ENCODE data around the gene MDM1.

MDM1 gene

GRCh38 chr12:68364893-68365725, 32.9 kb upstream of the MDM1 start:
- Histone ChIP-seq H3K4me1 (ENCODE audit: insufficient read depth, low read length) (no peaks in the 10 kb centered on the region), H3K36me3 (ENCODE audit: insufficient read depth, low read length) (no peaks in the 10 kb centered on the region), H3K9me3 (ENCODE audit: control insufficient read depth, insufficient read depth, low read length) (no peaks in the 10 kb centered on the region), H3K9ac (ENCODE audit: low read depth, low read length) (peak overlapping the region; percentile 36)

DNA sequence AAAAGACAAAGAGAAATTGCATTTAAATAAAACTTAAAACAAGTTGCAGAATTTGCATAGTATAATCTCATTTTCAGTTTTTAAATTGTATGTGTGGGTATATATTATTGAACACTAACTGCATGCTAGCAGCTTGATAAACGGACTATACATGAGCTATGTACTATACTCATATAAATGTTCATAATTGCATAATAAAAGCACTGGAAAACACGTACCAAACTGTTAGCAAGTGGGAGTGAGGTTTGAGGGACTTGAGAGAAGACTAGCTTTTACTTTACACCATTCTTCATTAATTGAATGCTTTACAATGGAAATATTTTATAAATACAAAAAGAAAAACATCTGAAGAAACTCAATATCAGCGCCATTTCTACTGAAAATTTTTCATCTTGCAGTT, 32.2 kb upstream of the MDM1 start:
- Histone ChIP-seq H3K9ac (ENCODE audit: low read depth, low read length) (no peak overlapping the region), H3K4me1 (ENCODE audit: insufficient read depth, low read length) (no peaks in the 10 kb centered on the region), H3K9me3 (ENCODE audit: control insufficient read depth, insufficient read depth, low read length) (no peaks in the 10 kb centered on the region), H3K36me3 (ENCODE audit: insufficient read depth, low read length) (no peaks in the 10 kb centered on the region)

DNA sequence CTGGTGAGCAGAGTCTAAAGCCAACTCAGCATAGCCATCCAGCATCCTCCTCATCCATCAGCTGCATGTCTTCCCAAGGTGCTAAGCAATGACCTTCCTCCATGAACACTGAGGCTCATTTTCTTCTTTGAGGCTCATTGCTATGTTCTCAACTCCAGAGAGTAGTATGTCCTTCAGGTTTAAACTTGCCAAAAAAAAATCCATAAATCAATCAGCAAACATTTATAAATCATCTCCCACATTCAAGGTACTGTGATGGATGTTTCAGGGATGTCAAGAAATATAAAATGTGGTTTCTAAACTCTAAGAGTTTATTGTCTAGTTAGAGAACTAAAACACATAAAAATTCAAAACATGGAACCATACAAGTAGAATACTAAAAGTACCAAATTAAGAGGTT, 29.8 kb upstream of the MDM1 start:
- no peaks in the 10 kb centered on the region for H3K36me3 ChIP-seq (ENCODE audit: insufficient read depth, low read length)
- H3K9ac ChIP-seq (ENCODE audit: low read depth, low read length) = no peak overlapping the region
- H3K4me1 ChIP-seq (ENCODE audit: insufficient read depth, low read length) = 0 out of 2 replicates have a peak, but pooled peaks cover 3% of the 10 kb centered on the region
- H3K9me3 ChIP-seq (ENCODE audit: control insufficient read depth, insufficient read depth, low read length) = no peaks in the 10 kb centered on the region

DNA sequence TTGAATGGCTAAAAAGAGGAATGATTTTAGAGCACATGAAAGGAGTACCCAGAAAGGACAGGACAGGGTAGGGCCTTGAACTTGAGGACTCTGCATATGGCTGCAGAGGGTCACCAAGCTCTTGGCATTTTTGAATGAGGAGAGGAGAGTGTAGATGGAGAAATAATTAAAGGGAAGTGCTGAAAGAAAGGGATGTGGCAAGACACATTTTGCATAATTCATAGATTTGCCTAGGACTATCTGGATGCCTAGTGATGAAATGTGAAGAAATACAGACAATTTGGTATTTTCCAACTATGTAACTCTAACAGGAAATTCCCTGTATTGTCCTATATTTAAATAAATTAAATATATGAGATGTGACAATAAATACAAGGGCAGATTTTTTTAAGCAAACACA, 27.5 kb upstream of the MDM1 start:
- Histone ChIP-seq H3K36me3 (ENCODE audit: insufficient read depth, low read length) (no peaks in the 10 kb centered on the region), H3K4me1 (ENCODE audit: insufficient read depth, low read length) (0 out of 2 replicates have a peak, but pooled peaks cover 3% of the 10 kb centered on the region), H3K9me3 (ENCODE audit: control insufficient read depth, insufficient read depth, low read length) (no peaks in the 10 kb centered on the region), H3K9ac (ENCODE audit: low read depth, low read length) (no peak overlapping the region)

- Histone ChIP-seq H3K9ac (ENCODE audit: low read depth, low read length) (peak overlapping the region; percentile 35; the same call in 1 of the 2 replicates), H3K4me1 (ENCODE audit: insufficient read depth, low read length) (0 out of 2 replicates have a peak, but pooled peaks cover 3% of the 10 kb centered on the region), H3K36me3 (ENCODE audit: insufficient read depth, low read length) (no peaks in the 10 kb centered on the region), H3K9me3 (ENCODE audit: control insufficient read depth, insufficient read depth, low read length) (no peaks in the 10 kb centered on the region)
Measured at GRCh38 chr12:68358532-68359485, 26.6 kb upstream of the MDM1 start.

DNA sequence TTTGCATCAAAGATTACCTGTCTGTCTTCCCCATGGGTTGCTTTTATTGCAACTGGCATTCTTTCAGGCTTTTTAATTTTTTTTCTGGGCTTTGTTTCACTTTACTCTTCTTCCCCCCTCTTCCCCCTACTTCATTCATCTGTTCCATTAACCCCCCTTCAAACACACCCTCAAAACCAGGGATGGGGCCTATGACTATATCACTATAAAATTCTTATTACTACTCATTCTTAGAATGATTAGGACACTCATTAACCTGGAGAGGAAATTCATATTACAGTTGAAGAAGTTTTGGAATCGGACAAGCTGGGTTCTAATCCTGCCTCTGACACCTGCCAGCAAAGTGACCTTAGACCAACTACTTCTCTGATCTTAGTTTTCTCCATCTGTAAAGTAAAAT, 24.8 kb upstream of the MDM1 start:
- H3K4me1 ChIP-seq (ENCODE audit: insufficient read depth, low read length) = 0 out of 2 replicates have a peak, but pooled peaks cover 3% of the 10 kb centered on the region
- no peaks in the 10 kb centered on the region for H3K36me3 ChIP-seq (ENCODE audit: insufficient read depth, low read length)
- no peaks in the 10 kb centered on the region for H3K9me3 ChIP-seq (ENCODE audit: control insufficient read depth, insufficient read depth, low read length)
- H3K9ac ChIP-seq (ENCODE audit: low read depth, low read length) = no peak overlapping the region

- Histone ChIP-seq H3K9me3 (ENCODE audit: control insufficient read depth, insufficient read depth, low read length) (no peaks in the 10 kb centered on the region), H3K36me3 (ENCODE audit: insufficient read depth, low read length) (no peaks in the 10 kb centered on the region), H3K4me1 (ENCODE audit: insufficient read depth, low read length) (0 out of 2 replicates have a peak, but pooled peaks cover 3% of the 10 kb centered on the region), H3K9ac (ENCODE audit: low read depth, low read length) (no peak overlapping the region)
Measured at GRCh38 chr12:68356060-68356695, 24.0 kb upstream of the MDM1 start.

DNA sequence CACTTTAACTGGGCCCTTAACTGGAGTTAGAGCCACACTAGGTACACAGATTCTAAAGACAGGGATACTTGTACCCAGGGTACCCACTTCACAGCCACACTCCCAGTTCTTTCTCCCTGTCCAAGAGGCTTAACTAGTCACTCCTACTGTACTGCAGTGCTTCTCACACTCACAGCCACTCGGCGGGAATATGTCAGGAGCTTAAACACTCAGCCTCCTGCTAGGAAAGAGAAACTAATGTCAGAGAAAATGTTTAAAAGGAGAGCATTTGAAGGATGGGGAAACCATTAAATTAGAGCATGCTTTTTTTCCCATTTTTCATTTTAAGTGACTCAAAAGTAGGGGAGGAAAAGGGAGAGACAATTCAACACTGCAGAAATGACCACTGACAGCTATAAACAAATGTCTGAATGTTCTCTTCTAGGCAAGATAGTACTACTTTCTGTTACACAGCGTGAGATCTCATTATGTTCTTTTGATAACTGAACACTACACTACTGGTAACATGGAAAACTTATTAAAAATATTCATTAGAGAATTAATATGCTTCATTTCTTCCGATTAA, 22.9 kb upstream of the MDM1 start:
- Histone ChIP-seq H3K9me3 (ENCODE audit: control insufficient read depth, insufficient read depth, low read length) (no peaks in the 10 kb centered on the region), H3K9ac (ENCODE audit: low read depth, low read length) (no peak overlapping the region), H3K36me3 (ENCODE audit: insufficient read depth, low read length) (no peaks in the 10 kb centered on the region), H3K4me1 (ENCODE audit: insufficient read depth, low read length) (0 out of 2 replicates have a peak, but pooled peaks cover 3% of the 10 kb centered on the region)

DNA sequence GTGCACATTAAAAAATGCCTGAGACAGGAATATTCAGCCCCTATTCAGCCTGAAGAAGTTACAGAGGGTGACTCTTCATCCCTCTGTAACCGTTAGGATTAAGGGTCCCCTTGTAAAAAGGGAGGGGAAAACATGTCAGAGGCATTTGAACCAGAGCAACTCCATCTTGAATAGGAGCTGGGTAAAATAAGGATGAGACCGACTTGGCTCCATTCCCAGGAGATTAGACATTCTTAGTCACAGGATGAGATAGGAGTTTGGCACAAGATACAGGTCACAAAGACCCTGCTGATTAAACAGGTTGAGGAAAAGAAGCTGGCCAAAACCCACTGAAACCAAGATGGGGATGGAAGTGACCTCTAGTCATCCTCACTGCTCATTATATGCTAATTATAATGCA, 19.9 kb upstream of the MDM1 start:
- H3K36me3 ChIP-seq (ENCODE audit: insufficient read depth, low read length) = no peaks in the 10 kb centered on the region
- no peaks in the 10 kb centered on the region for H3K9me3 ChIP-seq (ENCODE audit: control insufficient read depth, insufficient read depth, low read length)
- H3K4me1 ChIP-seq (ENCODE audit: insufficient read depth, low read length) = no peaks in the 10 kb centered on the region
- no peak overlapping the region for H3K9ac ChIP-seq (ENCODE audit: low read depth, low read length)

DNA sequence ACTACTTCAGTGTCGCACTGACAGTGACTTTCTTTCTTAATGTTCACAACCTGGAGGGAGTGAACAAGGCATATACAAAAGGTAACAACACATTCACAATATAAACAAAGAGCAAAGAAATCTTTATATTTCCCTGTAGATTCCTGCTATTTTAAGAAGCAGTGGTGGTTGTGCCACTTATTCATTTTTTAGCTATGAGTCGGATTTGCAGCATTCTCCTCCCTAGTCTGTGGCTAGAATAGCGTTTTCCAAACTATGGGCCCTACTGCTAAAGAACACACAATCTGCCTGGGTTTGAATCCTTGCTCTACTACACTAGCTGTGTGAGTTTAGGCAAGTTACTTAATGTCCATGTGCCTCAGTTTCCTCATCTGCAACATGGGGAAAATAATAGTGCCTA, 18.6 kb upstream of the MDM1 start:
- Histone ChIP-seq H3K9ac (ENCODE audit: low read depth, low read length) (no peak overlapping the region), H3K9me3 (ENCODE audit: control insufficient read depth, insufficient read depth, low read length) (no peaks in the 10 kb centered on the region), H3K36me3 (ENCODE audit: insufficient read depth, low read length) (no peaks in the 10 kb centered on the region), H3K4me1 (ENCODE audit: insufficient read depth, low read length) (no peaks in the 10 kb centered on the region)

DNA sequence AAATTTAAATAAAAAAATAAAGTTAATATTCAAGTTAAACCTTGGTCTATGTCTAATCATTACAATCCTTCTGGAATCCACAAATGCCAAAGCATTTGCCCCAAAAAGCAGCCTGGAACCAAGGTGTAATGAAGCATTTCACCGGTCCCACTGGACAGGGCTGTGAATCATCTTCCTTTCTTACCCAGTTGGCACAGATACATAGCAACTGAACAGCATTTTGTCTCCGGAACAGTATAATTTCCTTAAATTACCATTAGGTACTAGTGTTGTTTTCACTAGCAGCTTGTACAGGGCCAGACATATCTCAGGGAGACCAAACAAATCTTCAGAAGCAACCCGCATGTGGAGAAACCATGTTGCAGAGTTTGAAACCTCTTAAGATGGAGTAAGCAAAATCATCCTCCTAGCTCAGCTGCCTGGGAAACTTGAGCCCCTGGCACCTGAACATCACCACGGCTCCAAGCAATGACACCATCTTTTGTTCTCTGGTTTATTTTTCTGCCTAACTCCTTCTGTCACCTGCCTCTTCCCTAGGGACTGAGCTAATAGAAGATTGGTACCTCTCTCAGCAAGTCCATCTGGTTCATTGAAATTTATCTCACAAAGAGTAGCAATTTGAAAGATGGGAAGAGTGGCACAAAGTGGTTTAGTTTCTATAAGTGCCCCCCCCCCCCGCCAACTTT, 17.9 kb upstream of the MDM1 start:
- Histone ChIP-seq H3K36me3 (ENCODE audit: insufficient read depth, low read length) (no peaks in the 10 kb centered on the region), H3K9ac (ENCODE audit: low read depth, low read length) (no peak overlapping the region), H3K9me3 (ENCODE audit: control insufficient read depth, insufficient read depth, low read length) (no peaks in the 10 kb centered on the region), H3K4me1 (ENCODE audit: insufficient read depth, low read length) (no peaks in the 10 kb centered on the region)

DNA sequence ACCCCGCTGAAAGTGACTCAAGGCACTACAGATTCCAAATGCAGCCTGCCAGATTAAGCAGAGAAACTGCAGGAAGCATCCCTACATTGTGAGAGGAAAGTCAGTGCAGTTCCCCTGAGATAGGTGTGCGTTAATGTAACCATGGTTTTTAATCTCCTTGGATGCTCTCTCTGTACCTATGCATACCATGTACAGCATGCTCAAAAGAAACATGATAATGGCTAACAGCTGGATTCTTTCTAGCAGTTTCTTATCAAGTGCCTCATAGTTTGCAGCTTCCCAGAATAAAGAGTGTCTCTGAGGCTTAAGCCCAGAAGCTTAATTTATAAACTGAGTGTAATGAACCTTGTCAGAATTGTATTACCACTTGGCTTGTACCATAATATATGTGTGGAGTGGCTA, 17.1 kb upstream of the MDM1 start:
- Histone ChIP-seq H3K36me3 (ENCODE audit: insufficient read depth, low read length) (no peaks in the 10 kb centered on the region), H3K9ac (ENCODE audit: low read depth, low read length) (no peak overlapping the region), H3K9me3 (ENCODE audit: control insufficient read depth, insufficient read depth, low read length) (no peaks in the 10 kb centered on the region), H3K4me1 (ENCODE audit: insufficient read depth, low read length) (peaks cover 2% of the 10 kb centered on the region; the same call in 1 of the 2 replicates)

DNA sequence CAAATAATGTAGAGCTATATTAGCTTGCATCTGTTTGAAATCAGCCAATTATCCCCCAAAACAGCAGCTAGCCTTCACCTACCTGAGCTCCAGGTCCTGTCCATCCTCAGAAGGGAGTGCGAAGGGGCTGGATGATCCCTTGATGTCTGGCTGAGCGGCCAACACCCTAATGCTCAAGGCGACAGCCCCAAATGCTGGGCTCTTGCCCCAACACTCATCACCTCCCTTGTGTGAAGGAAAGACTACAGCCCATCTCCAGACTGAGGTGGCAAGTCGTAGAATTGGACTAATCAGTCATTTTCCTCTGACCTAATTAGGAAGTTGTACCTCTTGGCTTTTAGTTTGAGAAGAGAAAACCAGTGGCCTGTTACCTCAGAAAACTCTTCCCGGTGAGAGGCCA, 16.3 kb upstream of the MDM1 start:
- Histone ChIP-seq H3K36me3 (ENCODE audit: insufficient read depth, low read length) (no peaks in the 10 kb centered on the region), H3K9ac (ENCODE audit: low read depth, low read length) (no peak overlapping the region), H3K9me3 (ENCODE audit: control insufficient read depth, insufficient read depth, low read length) (no peaks in the 10 kb centered on the region), H3K4me1 (ENCODE audit: insufficient read depth, low read length) (peaks cover 9% of the 10 kb centered on the region; the same call in 1 of the 2 replicates)

All from ES-I3 (cell line).